Peyer's patch (tissue), 4 donors: ENCODE data around the gene PRR19. TPM values are rescaled to one million over a fixed set of nuclear protein-coding genes. Genes with fewer than 3 reads are reported as not detected.

Experiments used
- DNase-seq, 3 donors: peaks; one replicate each; pipeline ENCODE4 v3.0.0-alpha.2; 2017 to 2019
- H3K27ac ChIP-seq, 4 donors: fragments of 200-600 bp; sonication (generic); one replicate each; pipeline ENCODE4 v1.5.1; 2016 to 2019
- H3K27me3 ChIP-seq, 2 donors: fragments of 200-600 bp; sonication (generic); one replicate each; pipeline ENCODE4 v1.5.1; 2019
- H3K36me3 ChIP-seq, 3 donors: fragments of 200-600 bp; sonication (generic); one replicate each; pipeline ENCODE4 v1.5.1; 2016 to 2019
- H3K4me1 ChIP-seq, 4 donors: fragments of 200-600 bp; sonication (generic); one replicate each; pipeline ENCODE4 v1.5.1; 2016 to 2019
- H3K4me3 ChIP-seq, 4 donors: fragments of 200-600 bp; sonication (generic); 1 replicate in 3 of 4; 2 replicates in 1 of 4; pipeline ENCODE4 v1.5.1; 2016 to 2019; ENCODE audit warnings: mild to moderate bottlenecking in 1 of 4
- H3K9me3 ChIP-seq, 4 donors: fragments of 200-600 bp; sonication (generic); one replicate each; pipeline ENCODE4 v1.5.1; 2016 to 2019; ENCODE audit warnings: mild to moderate bottlenecking in 1 of 4
- CTCF ChIP-seq, 6 experiments: fragments of 450-650 bp in 4 of 6; fragments of 200-600 bp in 2 of 6; sonication (generic) in 1 of 6; IDR thresholded peaks; one replicate each; pipeline ENCODE4 v1.5.1; 2017 to 2019; ENCODE audit warnings: antibody characterized with exemption in 6 of 6, mild to moderate bottlenecking in 3 of 6, moderate library complexity in 1 of 6
- POLR2A ChIP-seq, 2 donors: fragments of 450-650 bp; IDR thresholded peaks; one replicate each; pipeline ENCODE4 v1.5.1; 2017; ENCODE audit warnings: antibody characterized with exemption in 2 of 2, mild to moderate bottlenecking in 2 of 2, moderate library complexity in 2 of 2
- total RNA-seq, 4 donors: library from RNA; depleted of rRNA; stranded (reverse); fragments of >200 nt; gene quantifications; one replicate each; pipeline ENCODE4 v1.1.0, GENCODE V29; 2016

PRR19 gene
- total RNA-seq, 4 donors from 2014 or later, result 1.1 TPM; not detected in 2

- H3K27me3 ChIP-seq, result no peaks in the 10 kb centered on the region
- TF ChIP-seq CTCF (IDR thresholded peaks at IDR 0.05), result no peak
- TF ChIP-seq POLR2A (IDR thresholded peaks at IDR 0.05), result no peak
- no peak for DNase-seq
- H3K27ac ChIP-seq, result no peak overlapping the region
- H3K36me3 ChIP-seq, result peaks cover 0 to 76% (median 0%) of the 10 kb centered on the region in 3 donors
- H3K4me3 ChIP-seq, result no peak overlapping the region
- H3K9me3 ChIP-seq, result no peaks in the 10 kb centered on the region
- H3K4me1 ChIP-seq, result peaks cover 0 to 8% (median 0%) of the 10 kb centered on the region in 4 donors
These were observed 9.0 kb upstream of the PRR19 start for GRCh38 chr19:42292963-42293362.

- DNase-seq, result no peak
- peaks cover 0 to 70% (median 0%) of the 10 kb centered on the region in 3 donors for H3K36me3 ChIP-seq
These were observed 8.4 kb upstream of the PRR19 start for GRCh38 chr19:42293540-42293939.

GRCh38 chr19:42293948-42294347 is 8.0 kb upstream of the PRR19 start:
- Histone ChIP-seq H3K9me3 (no peaks in the 10 kb centered on the region), H3K27ac (no peak overlapping the region), H3K4me3 (no peak overlapping the region), H3K27me3 (no peaks in the 10 kb centered on the region), H3K4me1 (peaks cover 0 to 8% (median 0%) of the 10 kb centered on the region in 4 donors), H3K36me3 (peaks cover 0 to 66% (median 0%) of the 10 kb centered on the region in 3 donors)
- no peak for DNase-seq
- TF ChIP-seq CTCF (IDR thresholded peaks at IDR 0.05) (no peak), POLR2A (IDR thresholded peaks at IDR 0.05) (no peak)

More at GRCh38 chr19:42293540-42293939, 8.4 kb upstream of the PRR19 start:
- Histone ChIP-seq H3K27me3 (no peaks in the 10 kb centered on the region), H3K9me3 (no peaks in the 10 kb centered on the region), H3K4me3 (no peak overlapping the region), H3K4me1 (peaks cover 0 to 8% (median 0%) of the 10 kb centered on the region in 4 donors), H3K27ac (no peak overlapping the region)
- TF ChIP-seq CTCF (IDR thresholded peaks at IDR 0.05) (no peak), POLR2A (IDR thresholded peaks at IDR 0.05) (no peak)

- DNase-seq, result no peak
- no peaks in the 10 kb centered on the region for H3K27me3 ChIP-seq
- H3K4me3 ChIP-seq, result no peak overlapping the region
- TF ChIP-seq POLR2A (IDR thresholded peaks at IDR 0.05), result no peak
- no peak for TF ChIP-seq CTCF (IDR thresholded peaks at IDR 0.05)
- peaks cover 0 to 60% (median 0%) of the 10 kb centered on the region in 3 donors for H3K36me3 ChIP-seq
- no peaks in the 10 kb centered on the region for H3K9me3 ChIP-seq
- peaks cover 0 to 8% (median 0%) of the 10 kb centered on the region in 4 donors for H3K4me1 ChIP-seq
- no peak overlapping the region for H3K27ac ChIP-seq
These were observed 7.3 kb upstream of the PRR19 start for GRCh38 chr19:42294471-42295137.

- H3K36me3 ChIP-seq, result peaks cover 0 to 52% (median 0%) of the 10 kb centered on the region in 3 donors
- H3K9me3 ChIP-seq, result no peaks in the 10 kb centered on the region
- peaks cover 0 to 8% (median 0%) of the 10 kb centered on the region in 4 donors for H3K4me1 ChIP-seq
- no peak overlapping the region for H3K27ac ChIP-seq
- H3K4me3 ChIP-seq, result no peak overlapping the region
- no peak for TF ChIP-seq POLR2A (IDR thresholded peaks at IDR 0.05)
- TF ChIP-seq CTCF (IDR thresholded peaks at IDR 0.05), result no peak
- no peak for DNase-seq
- no peaks in the 10 kb centered on the region for H3K27me3 ChIP-seq
These were observed 6.6 kb upstream of the PRR19 start for GRCh38 chr19:42295342-42295741.
